Large intestine (tissue), 3 donors: ENCODE measurements around the gene SHISA4. TPM values are rescaled to one million over a fixed set of nuclear protein-coding genes. Genes with fewer than 3 reads are reported as not detected.
"Not testable (repeated sequence)": the region's sequence is repeated elsewhere in the genome, so short reads cannot be mapped to it uniquely, and the experiment has no call there.

Source experiments
- DNase-seq, 2 donors: peaks; one replicate each; pipeline versions ENCODE4 v3.0.0 to v3.0.0-alpha.2; 2013
- H3K27ac ChIP-seq: one replicate; pipeline ENCODE4 v1.5.1; 2013; ENCODE audit warnings: low read length
- H3K27me3 ChIP-seq: 2 replicates; pipeline ENCODE4 v1.6.1; 2013; ENCODE audit warnings: low read length; ENCODE audit not compliant: control insufficient read depth, insufficient read depth
- H3K36me3 ChIP-seq: 2 replicates; pipeline ENCODE4 v1.6.1; 2013; ENCODE audit warnings: low read length; ENCODE audit not compliant: control insufficient read depth, insufficient read depth
- H3K4me1 ChIP-seq: one replicate; pipeline ENCODE4 v1.6.1; 2013; ENCODE audit warnings: low read length; ENCODE audit not compliant: control insufficient read depth, insufficient read depth
- H3K4me3 ChIP-seq: one replicate; pipeline ENCODE4 v1.5.1; 2013; ENCODE audit warnings: low read length
- H3K9me3 ChIP-seq: one replicate; pipeline ENCODE4 v1.6.1; 2013; ENCODE audit warnings: mild to moderate bottlenecking, low read depth, low read length, moderate library complexity; ENCODE audit not compliant: control insufficient read depth
- WGBS: methylation state at CpG from one replicate; pipeline ENCODE4 v1.1.5; 2013; ENCODE audit warnings: low lambda C conversion rate; ENCODE audit not compliant: insufficient coverage; 5-methylcytosine and 5-hydroxymethylcytosine counted together
- polyA plus RNA-seq: library from polyadenylated mRNA; unstranded; fragments of 120-200 nt; gene quantifications from one replicate; pipeline ENCODE4 v1.2.1, GENCODE V29; 2013

SHISA4 gene
- polyA plus RNA-seq, 1 donor: 6.0 TPM

GRCh38 chr1:201849372-201850052 is 39.2 kb upstream of the SHISA4 start:
- Histone ChIP-seq H3K4me3 (no peak overlapping the region), H3K27ac (no peak overlapping the region), H3K27me3 (no peaks in the 10 kb centered on the region), H3K9me3 (no peaks in the 10 kb centered on the region), H3K4me1 (no peaks in the 10 kb centered on the region), H3K36me3 (peaks cover 57% of the 10 kb centered on the region)
- 94% methylated on average over 2 of the region's 2 CpGs for WGBS
- no peak for DNase-seq

GRCh38 chr1:201850053-201850397 is 38.7 kb upstream of the SHISA4 start:
- peak in 1 of 2 donors; percentile 14 for DNase-seq
- Histone ChIP-seq H3K4me3 (no peak overlapping the region), H3K9me3 (no peaks in the 10 kb centered on the region), H3K27me3 (no peaks in the 10 kb centered on the region), H3K27ac (no peak overlapping the region), H3K4me1 (no peaks in the 10 kb centered on the region), H3K36me3 (peaks cover 62% of the 10 kb centered on the region)
- 67% methylated on average over 1 of the region's 1 CpG for WGBS

GRCh38 chr1:201851949-201852348 is 36.7 kb upstream of the SHISA4 start:
- Histone ChIP-seq H3K36me3 (peaks cover 79% of the 10 kb centered on the region), H3K4me1 (no peaks in the 10 kb centered on the region), H3K27ac (no peak overlapping the region), H3K27me3 (no peaks in the 10 kb centered on the region), H3K4me3 (no peak overlapping the region), H3K9me3 (no peaks in the 10 kb centered on the region)
- no peak for DNase-seq
- WGBS: no CpG with 5 or more reads among the region's 1 CpG

- not testable (repeated sequence) for H3K27me3 ChIP-seq, H3K4me3 ChIP-seq, DNase-seq, H3K27ac ChIP-seq, H3K9me3 ChIP-seq, H3K4me1 ChIP-seq
- WGBS: no CpG with 5 or more reads among the region's 2 CpGs
- peaks cover 81% of the 10 kb centered on the region for H3K36me3 ChIP-seq
Observed at GRCh38 chr1:201856722-201857121, 32.0 kb upstream of the SHISA4 start.

GRCh38 chr1:201859424-201859823 is 29.3 kb upstream of the SHISA4 start:
- H3K36me3 ChIP-seq: peaks cover 67% of the 10 kb centered on the region
- H3K4me1 ChIP-seq: no peaks in the 10 kb centered on the region
- H3K4me3 ChIP-seq: no peak overlapping the region

GRCh38 chr1:201861448-201861847 is 27.2 kb upstream of the SHISA4 start:
- H3K9me3 ChIP-seq: no peaks in the 10 kb centered on the region
- no peak overlapping the region for H3K4me3 ChIP-seq
- DNase-seq: no peak
- H3K27ac ChIP-seq: no peak overlapping the region
- H3K4me1 ChIP-seq: no peaks in the 10 kb centered on the region
- peaks cover 58% of the 10 kb centered on the region for H3K36me3 ChIP-seq
- H3K27me3 ChIP-seq: no peaks in the 10 kb centered on the region
- 98% methylated on average over 6 of the region's 7 CpGs for WGBS

More at GRCh38 chr1:201859424-201859823, 29.3 kb upstream of the SHISA4 start:
- no peaks in the 10 kb centered on the region for H3K9me3 ChIP-seq
- DNase-seq: no peak
- H3K27me3 ChIP-seq: no peaks in the 10 kb centered on the region
- H3K27ac ChIP-seq: no peak overlapping the region
- WGBS: no CpG with 5 or more reads among the region's 5 CpGs

- Histone ChIP-seq H3K4me3 (no peak overlapping the region), H3K9me3 (no peaks in the 10 kb centered on the region), H3K27me3 (no peaks in the 10 kb centered on the region), H3K27ac (no peak overlapping the region), H3K36me3 (peaks cover 77% of the 10 kb centered on the region), H3K4me1 (no peaks in the 10 kb centered on the region)
- 100% methylated on average over 2 of the region's 10 CpGs for WGBS
- DNase-seq: no peak
Observed at GRCh38 chr1:201870397-201870796, 18.3 kb upstream of the SHISA4 start.

GRCh38 chr1:201874672-201875071 is 14.0 kb upstream of the SHISA4 start:
- Histone ChIP-seq H3K27ac (no peak overlapping the region), H3K4me3 (no peak overlapping the region), H3K4me1 (no peaks in the 10 kb centered on the region), H3K27me3 (no peaks in the 10 kb centered on the region), H3K36me3 (peaks cover 60% of the 10 kb centered on the region), H3K9me3 (no peaks in the 10 kb centered on the region)
- DNase-seq: no peak
- WGBS: no CpG with 5 or more reads among the region's 1 CpG

- Histone ChIP-seq H3K4me3 (no peak overlapping the region), H3K27me3 (no peaks in the 10 kb centered on the region), H3K4me1 (no peaks in the 10 kb centered on the region), H3K36me3 (peaks cover 45% of the 10 kb centered on the region), H3K27ac (no peak overlapping the region), H3K9me3 (no peaks in the 10 kb centered on the region)
- DNase-seq: no peak
- WGBS: 80% methylated on average over 1 of the region's 8 CpGs
Observed at GRCh38 chr1:201876148-201876818, 12.4 kb upstream of the SHISA4 start.

GRCh38 chr1:201877877-201878401 is 10.8 kb upstream of the SHISA4 start:
- H3K36me3 ChIP-seq: peaks cover 28% of the 10 kb centered on the region
- H3K27me3 ChIP-seq: peaks cover 3% of the 10 kb centered on the region
- no peaks in the 10 kb centered on the region for H3K4me1 ChIP-seq
- peak; percentile 33 to 40 for DNase-seq
- WGBS: no CpG with 5 or more reads among the region's 6 CpGs
- no peak overlapping the region for H3K4me3 ChIP-seq
- no peaks in the 10 kb centered on the region for H3K9me3 ChIP-seq
- no peak overlapping the region for H3K27ac ChIP-seq
